IMR-90 (cell line): Measurements from ENCODE around the gene C17orf50. TPM values are rescaled to one million over a fixed set of nuclear protein-coding genes. Genes with fewer than 3 reads are reported as not detected.
A peak's percentile ranks its signal among the peaks of the same experiment; 100 is the strongest.

Source experiments
- ATAC-seq: fragments of 200-7000 bp; cut with Tn5 transposase; 2 replicates; pipeline ENCODE4 v1.9.1; 2020; ENCODE audit warnings: low read depth, mild to moderate bottlenecking, moderate library complexity
- BruUV-seq: library from RNA; stranded (reverse); fragments of 400-500 nt; replicated peaks from 2 replicates; lab custom pipeline; 2021; lab: Mats Ljungman, UMichigan
- CTCF ChIA-PET: fragments of 300-600 bp; formaldehyde crosslinking; extraction: SDS; loops from one replicate; lab custom pipeline; 2021; ENCODE audit warnings: antibody characterized with exemption; lab: Yijun Ruan, JAX
- POLR2A ChIA-PET: fragments of 300-600 bp; sonication (Branson Sonifier 250); formaldehyde crosslinking; loops from one replicate; lab custom pipeline; 2022; ENCODE audit warnings: antibody characterized with exemption; ENCODE audit not compliant: unreplicated experiment; lab: Charles Lee
- DNase-seq: peaks from one replicate; pipeline ENCODE4 v3.0.0; 2013
- H2AFZ ChIP-seq: replicated peaks from 2 replicates; pipeline ENCODE3; 2013; ENCODE audit warnings: low read length, mild to moderate bottlenecking; ENCODE audit not compliant: poor library complexity
- H2AK5ac ChIP-seq: 2 replicates; pipeline ENCODE4 v1.6.1; 2013; ENCODE audit warnings: low read depth, low read length, inconsistent platforms
- H2AK9ac ChIP-seq: replicated peaks from 2 replicates; pipeline ENCODE3; 2013; ENCODE audit warnings: mild to moderate bottlenecking, low read depth, low read length, moderate library complexity; ENCODE audit not compliant: poor library complexity
- H2BK120ac ChIP-seq: 2 replicates; pipeline ENCODE4 v1.6.1; 2013; ENCODE audit warnings: low read depth, low read length, inconsistent platforms
- H2BK15ac ChIP-seq: 3 replicates; pipeline ENCODE4 v1.6.1; 2013; ENCODE audit warnings: low read depth, low read length, inconsistent platforms
- H2BK20ac ChIP-seq: 2 replicates; pipeline ENCODE4 v1.6.1; 2013; ENCODE audit warnings: low read depth, mild to moderate bottlenecking, inconsistent platforms, low read length, moderate library complexity
- H2BK5ac ChIP-seq: 2 replicates; pipeline ENCODE4 v1.6.1; 2013; ENCODE audit warnings: mild to moderate bottlenecking, low read depth, low read length, inconsistent platforms; ENCODE audit not compliant: poor library complexity, severe bottlenecking
- H3K14ac ChIP-seq: replicated peaks from 2 replicates; pipeline ENCODE4 v1.6.1; 2013; ENCODE audit warnings: low read depth, low read length, inconsistent platforms
- H3K18ac ChIP-seq: 2 replicates; pipeline ENCODE4 v1.6.1; 2013; ENCODE audit warnings: low read depth, low read length, control low read depth
- H3K23ac ChIP-seq: 2 replicates; pipeline ENCODE4 v1.6.1; 2013; ENCODE audit warnings: low read depth, low read length, inconsistent platforms
- H3K27ac ChIP-seq: 2 replicates; pipeline ENCODE4 v1.5.1; 2013; ENCODE audit warnings: mild to moderate bottlenecking, control low read depth, low read length; ENCODE audit not compliant: insufficient read depth
- H3K27me3 ChIP-seq: 2 replicates; pipeline ENCODE4 v1.6.1; 2013; ENCODE audit warnings: low read length; ENCODE audit not compliant: control insufficient read depth, insufficient read depth
- H3K36me3 ChIP-seq: 2 replicates; pipeline ENCODE4 v1.6.1; 2013; ENCODE audit warnings: low read length, mixed read lengths; ENCODE audit not compliant: control insufficient read depth, insufficient read depth
- H3K4ac ChIP-seq: 2 replicates; pipeline ENCODE4 v1.6.1; 2013; ENCODE audit warnings: low read depth, low read length, inconsistent platforms
- H3K4me1 ChIP-seq: 2 replicates; pipeline ENCODE4 v1.6.1; 2013; ENCODE audit warnings: low read length, mixed read lengths; ENCODE audit not compliant: control insufficient read depth, insufficient read depth
- H3K4me2 ChIP-seq: 2 replicates; pipeline ENCODE4 v1.6.1; 2013; ENCODE audit warnings: low read depth, mild to moderate bottlenecking, control low read depth, low read length, moderate library complexity
- H3K4me3 ChIP-seq: 2 replicates; pipeline ENCODE4 v1.5.1; 2013; ENCODE audit warnings: low read depth, mild to moderate bottlenecking, control low read depth, low read length, moderate library complexity; ENCODE audit not compliant: insufficient read depth
- H3K56ac ChIP-seq: 2 replicates; pipeline ENCODE4 v1.6.1; 2013; ENCODE audit warnings: low read length, inconsistent platforms; ENCODE audit not compliant: insufficient read depth; ENCODE audit errors: extremely low read depth
- H3K79me1 ChIP-seq, 2 experiments: 2 replicates each; pipeline ENCODE4 v1.6.1; 2013; ENCODE audit warnings: low read length in 2 of 2, inconsistent platforms in 1 of 2, low read depth in 1 of 2
- H3K9ac ChIP-seq: 2 replicates; pipeline ENCODE4 v1.6.1; 2013; ENCODE audit warnings: low read depth, low read length, control low read depth
- H3K9me1 ChIP-seq: 2 replicates; pipeline ENCODE4 v1.6.1; 2013; ENCODE audit warnings: low read length, inconsistent platforms; ENCODE audit not compliant: insufficient read depth
- H3K9me3 ChIP-seq: 2 replicates; pipeline ENCODE4 v1.6.1; 2013; ENCODE audit warnings: low read length; ENCODE audit not compliant: control insufficient read depth, insufficient read depth
- H4K20me1 ChIP-seq: 2 replicates; pipeline ENCODE4 v1.6.1; 2013; ENCODE audit warnings: low read length, inconsistent platforms; ENCODE audit not compliant: insufficient read depth
- H4K5ac ChIP-seq: 2 replicates; pipeline ENCODE4 v1.6.1; 2013; ENCODE audit warnings: mild to moderate bottlenecking, low read depth, low read length, control low read depth
- H4K8ac ChIP-seq, 2 experiments: 2 replicates each; pipeline ENCODE4 v1.6.1; 2013; ENCODE audit warnings: low read depth in 2 of 2, low read length in 2 of 2, control low read depth in 1 of 2, inconsistent platforms in 1 of 2
- H4K91ac ChIP-seq: 2 replicates; pipeline ENCODE4 v1.6.1; 2013; ENCODE audit warnings: low read depth, low read length, inconsistent platforms; ENCODE audit not compliant: insufficient read depth
- BHLHE40 ChIP-seq: fragments of 150-350 bp; IDR thresholded peaks from 2 replicates; pipeline ENCODE4 v1.6.1; 2016; ENCODE audit warnings: mild to moderate bottlenecking, low read depth, low read length
- CEBPB ChIP-seq: IDR thresholded peaks from 2 replicates; pipeline ENCODE4 v1.6.1; 2012; ENCODE audit warnings: low read depth, low read length, improper control_type of control experiment
- CHD1 ChIP-seq: IDR thresholded peaks from 2 replicates; pipeline ENCODE4 v1.6.1; 2012; ENCODE audit warnings: low read depth, low read length, improper control_type of control experiment
- ELK1 ChIP-seq: fragments of 150-350 bp; IDR thresholded peaks from 2 replicates; pipeline ENCODE4 v1.6.1; 2016; ENCODE audit warnings: low read depth, mild to moderate bottlenecking, low read length, moderate library complexity, borderline replicate concordance
- MAFK ChIP-seq: IDR thresholded peaks from 2 replicates; pipeline ENCODE4 v1.6.1; 2012; ENCODE audit warnings: low read depth, low read length, improper control_type of control experiment
- MAZ ChIP-seq: IDR thresholded peaks from 2 replicates; pipeline ENCODE4 v1.6.1; 2012; ENCODE audit warnings: low read depth, mild to moderate bottlenecking, low read length, improper control_type of control experiment, moderate library complexity, borderline replicate concordance
- MXI1 ChIP-seq: IDR thresholded peaks from 2 replicates; pipeline ENCODE4 v1.6.1; 2012; ENCODE audit warnings: low read depth, mild to moderate bottlenecking, low read length, moderate library complexity, borderline replicate concordance
- NFE2L2 ChIP-seq: fragments of 150-350 bp; IDR thresholded peaks from 2 replicates; pipeline ENCODE4 v1.6.1; 2016; ENCODE audit warnings: low read depth, mild to moderate bottlenecking, low read length
- RAD21 ChIP-seq: IDR thresholded peaks from 2 replicates; pipeline ENCODE4 v1.6.1; 2012; ENCODE audit warnings: low read length, improper control_type of control experiment
- RCOR1 ChIP-seq: IDR thresholded peaks from 2 replicates; pipeline ENCODE4 v1.6.1; 2012; ENCODE audit warnings: mild to moderate bottlenecking, low read length, improper control_type of control experiment; ENCODE audit not compliant: insufficient replicate concordance
- SMC3 ChIP-seq: fragments of 150-350 bp; IDR thresholded peaks from 2 replicates; pipeline ENCODE4 v1.6.1; 2016; ENCODE audit warnings: low read depth, mild to moderate bottlenecking, antibody characterized with exemption, low read length, moderate library complexity
- WGBS, 2 experiments: methylation state at CpG; one replicate each; pipeline versions ENCODE4 v1.1.5 to v1.1.7; 2013; ENCODE audit warnings: missing lambda C conversion rate in 2 of 2; ENCODE audit not compliant: insufficient read length in 1 of 2; ENCODE audit errors: extremely low coverage in 2 of 2; 5-methylcytosine and 5-hydroxymethylcytosine counted together
- dilution Hi-C: fragments of 300-500 bp; cut with HindIII; formaldehyde crosslinking; loops from one replicate; pipeline ENCODE4 v1.14.3; 2018; ENCODE audit warnings: low sequenced_read_pairs; ENCODE audit not compliant: unreplicated experiment
- in situ Hi-C: fragments of 300-500 bp; cut with MboI; formaldehyde crosslinking; loops from 3 replicates; pipeline ENCODE4 v1.14.3; 2019; ENCODE audit warnings: low sequenced_read_pairs, inconsistent platforms, mixed read lengths
- intact Hi-C: fragments of 100-400 bp; cut with micrococcal nuclease; formaldehyde crosslinking; loops from 2 replicates; pipeline ENCODE4 v1.10.0; 2022
- polyA plus RNA-seq, 3 experiments: library from polyadenylated mRNA; depleted of rRNA; stranded (reverse); fragments of >200 nt; gene quantifications; 2 replicates each; pipeline ENCODE4 v1.2.3, GENCODE V29; 2012; ENCODE audit warnings: low replicate concordance in 1 of 3
- total RNA-seq: library from RNA; depleted of rRNA; stranded (reverse); fragments of >200 nt; gene quantifications from 2 replicates; pipeline ENCODE4 v1.2.3, GENCODE V29; 2012

The C17orf50 gene
- total and polyA plus RNA-seq, 2 of the 4 experiments (the other 2 are of a cell fraction) = not detected

DNA sequence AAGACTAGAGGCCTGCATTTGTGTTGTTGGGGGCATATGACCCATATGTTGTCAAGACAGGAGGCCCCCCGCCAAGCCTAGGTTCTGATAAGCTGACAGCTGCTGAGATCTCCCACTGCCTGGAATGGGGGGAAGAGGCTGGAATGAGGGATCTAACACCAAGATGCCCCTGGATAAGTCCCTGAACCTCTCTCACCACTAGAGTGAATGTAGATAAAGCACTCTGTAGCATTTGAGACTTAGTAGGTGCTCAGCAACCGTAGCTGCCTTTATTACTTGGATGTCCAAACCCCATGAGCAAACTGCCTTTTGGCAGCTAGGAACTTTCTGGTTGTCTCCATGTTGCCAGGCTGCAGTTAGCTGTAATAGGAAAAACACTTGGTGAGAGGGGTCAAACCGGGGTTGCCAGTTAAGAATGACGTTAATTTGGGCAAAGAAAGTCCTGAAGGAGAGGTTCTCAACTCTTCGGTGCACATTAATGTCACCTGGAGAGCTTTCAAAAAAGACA, 33.7 kb upstream of the C17orf50 start:
- peak overlapping the region; percentile 36; the same call in 1 of the 2 replicates for H2AK5ac ChIP-seq
- DNase-seq (no peak), ATAC-seq (no peak)
- no peak overlapping the region for H3K4me3 ChIP-seq
- H2BK15ac ChIP-seq = no peak overlapping the region
- H4K5ac ChIP-seq = peak overlapping the region; percentile 58
- H2BK120ac ChIP-seq = no peak overlapping the region
- H3K27me3 ChIP-seq = no peaks in the 10 kb centered on the region
- peaks cover 13% of the 10 kb centered on the region; the same call in 1 of the 2 replicates for H4K20me1 ChIP-seq
- H2BK20ac ChIP-seq = no peak overlapping the region
- in situ Hi-C loops (loop anchor here (25.0 kb wide), 1 partner anchor 365 kb away; the partner anchor contains the start of gene SLFN11), intact Hi-C loops (no loop called here), dilution Hi-C loops (no loop called here)
- no peak overlapping the region for H2AFZ ChIP-seq
- H3K36me3 ChIP-seq = peaks cover 16% of the 10 kb centered on the region
- H4K91ac ChIP-seq = no peak overlapping the region
- H3K4me2 ChIP-seq = peak overlapping the region; percentile 50
- peak overlapping the region; percentile 56 for H3K9ac ChIP-seq
- no peak overlapping the region for H2AK9ac ChIP-seq
- CTCF ChIA-PET = interaction anchor here (0.6 kb wide), 1 partner anchor 114 kb away, joined by 3 read pairs; no protein-coding TSS in a partner anchor
- TF ChIP-seq BHLHE40 (no peak), CEBPB (no peak), RAD21 (no peak), NFE2L2 (no peak), RCOR1 (no peak), CHD1 (no peak), MAZ (no peak), ELK1 (no peak), MAFK (no peak), SMC3 (no peak), MXI1 (no peak)
- H3K56ac ChIP-seq = no peak overlapping the region
- peaks cover 18% of the 10 kb centered on the region for H3K9me1 ChIP-seq
- no peaks in the 10 kb centered on the region for H3K9me3 ChIP-seq
- H3K4ac ChIP-seq = peak overlapping the region; percentile 73
- peaks cover 18% of the 10 kb centered on the region for H3K4me1 ChIP-seq
- peaks cover 0 to 24% of the 10 kb centered on the region in 2 experiments; a peak in 2 of 4 replicates for H3K79me1 ChIP-seq
- H3K27ac ChIP-seq = peak overlapping the region; percentile 90; the same call in 1 of the 2 replicates
- WGBS, 2 experiments = 100% methylated on average over 2 of the region's 5 CpGs; no CpG with 5 or more reads in 1 of the 2 experiments
- peak overlapping the region; percentile 54 for H3K14ac ChIP-seq
- peak overlapping the region; percentile 49 for H3K18ac ChIP-seq
- H2BK5ac ChIP-seq = peak overlapping the region; percentile 15
- no TSS peak for BruUV-seq
- POLR2A ChIA-PET = interaction anchor here (0.6 kb wide), 1 partner anchor 80 kb away, joined by 3 read pairs; no protein-coding TSS in a partner anchor
- peak overlapping the region in 1 of 2 experiments; percentile 19; a peak in 1 of 4 replicates for H4K8ac ChIP-seq
- H3K23ac ChIP-seq = peak overlapping the region; percentile 28; the same call in 1 of the 2 replicates
